HepG2 (cell line): Measurements from ENCODE around the gene LMF2. TPM values are rescaled to one million over a fixed set of nuclear protein-coding genes. Genes with fewer than 3 reads are reported as not detected.

Source experiments
- ATAC-seq: fragments of 200-7000 bp; cut with Tn5 transposase; 3 replicates; pipeline ENCODE4 v1.9.1; 2020; ENCODE audit warnings: mild to moderate bottlenecking, moderate library complexity
- BruUV-seq: library from RNA; stranded (reverse); fragments of 400-500 nt; replicated peaks from 2 replicates; lab custom pipeline; 2021; lab: Mats Ljungman, UMichigan
- CTCF ChIA-PET: fragments of 300-600 bp; formaldehyde crosslinking; extraction: SDS; loops from one replicate; lab custom pipeline; 2021; ENCODE audit warnings: low total read pairs, inconsistent platforms, low intra/inter-chr PET ratio; lab: Yijun Ruan, JAX
- POLR2A ChIA-PET: fragments of 350-600 bp; sonication (Branson Sonifier 250); formaldehyde crosslinking; loops from one replicate; lab custom pipeline; 2020; ENCODE audit warnings: antibody characterized with exemption, inconsistent platforms; lab: Yijun Ruan, JAX
- DNase-seq: peaks from one replicate; pipeline ENCODE4 v3.0.0-alpha.2; 2015; ENCODE audit warnings: low spot score
- FAIRE-seq: peaks from 3 replicates; lab custom pipeline; 2011; peaks lifted over from hg19 to GRCh38; lab: Jason Lieb, UNC
- H2AFZ ChIP-seq: one replicate; pipeline ENCODE4 v1.6.1; 2011; ENCODE audit warnings: low read length, inconsistent platforms
- H3K27ac ChIP-seq: fragments of 300-600 bp; 3 replicates; pipeline ENCODE4 v1.8.0; 2011; ENCODE audit warnings: mixed run types, mild to moderate bottlenecking, mixed read lengths, low read length, inconsistent platforms; ENCODE audit not compliant: insufficient read depth; ENCODE audit errors: extremely low read length
- H3K27me3 ChIP-seq, 2 experiments: fragments of 200-600 bp in 1 of 2; 2 replicates in 1 of 2; 3 replicates in 1 of 2; pipeline versions ENCODE4 v1.6.0 to v1.8.0; 2011; ENCODE audit warnings: low read length in 2 of 2, mild to moderate bottlenecking in 2 of 2, moderate library complexity in 2 of 2, inconsistent platforms in 1 of 2; ENCODE audit not compliant: insufficient read depth in 2 of 2, control insufficient read depth in 1 of 2
- H3K36me3 ChIP-seq, 2 experiments: fragments of 200-600 bp in 1 of 2; replicated peaks in 1 of 2; 2 replicates in 1 of 2; 3 replicates in 1 of 2; pipeline versions ENCODE4 v1.5.1 to v1.8.0; 2011; ENCODE audit warnings: low read length in 2 of 2, inconsistent platforms in 1 of 2; ENCODE audit not compliant: insufficient read depth in 2 of 2, control insufficient read depth in 1 of 2
- H3K4me1 ChIP-seq: 2 replicates; pipeline ENCODE4 v1.5.1; 2012; ENCODE audit warnings: low read length, inconsistent platforms; ENCODE audit not compliant: insufficient read depth
- H3K4me2 ChIP-seq: 2 replicates; pipeline ENCODE4 v1.6.0; 2011; ENCODE audit warnings: low read depth, low read length, inconsistent platforms
- H3K4me3 ChIP-seq, 3 experiments: fragments of 200-600 bp in 1 of 3; sonication (generic), shearing (Covaris generic) in 1 of 3; replicated peaks in 1 of 3; 2 replicates each; pipeline ENCODE4 v1.5.1; 2011 to 2016; ENCODE audit warnings: low read length in 3 of 3, inconsistent platforms in 2 of 3, low read depth in 2 of 3, mild to moderate bottlenecking in 2 of 3, control low read depth in 1 of 3, mixed read lengths in 1 of 3; ENCODE audit not compliant: insufficient read depth in 1 of 3
- H3K79me2 ChIP-seq: one replicate; pipeline ENCODE4 v1.6.1; 2011; ENCODE audit warnings: low read length, inconsistent platforms; ENCODE audit not compliant: insufficient read depth
- H3K9ac ChIP-seq: 2 replicates; pipeline ENCODE4 v1.6.0; 2011; ENCODE audit warnings: mild to moderate bottlenecking, low read depth, low read length, inconsistent platforms; ENCODE audit not compliant: insufficient read depth
- H3K9me3 ChIP-seq: 2 replicates; pipeline ENCODE4 v1.5.1; 2012; ENCODE audit warnings: mild to moderate bottlenecking, low read length
- H4K20me1 ChIP-seq: 2 replicates; pipeline ENCODE4 v1.6.0; 2011; ENCODE audit warnings: inconsistent platforms, mild to moderate bottlenecking, low read length, moderate library complexity; ENCODE audit not compliant: insufficient read depth
- BCL3 ChIP-seq: sonication (generic); formaldehyde crosslinking; IDR thresholded peaks from 2 replicates; pipeline ENCODE4 v1.5.1; 2020; ENCODE audit warnings: mild to moderate bottlenecking, missing genetic modification reagents, moderate library complexity
- FOSL2 ChIP-seq: sonication (generic); formaldehyde crosslinking; IDR thresholded peaks from 2 replicates; pipeline ENCODE4 v1.4.0; 2020; ENCODE audit warnings: missing genetic modification reagents
- MEF2D ChIP-seq: sonication (generic); formaldehyde crosslinking; IDR thresholded peaks from 2 replicates; pipeline ENCODE4 v1.5.1; 2020; ENCODE audit warnings: mild to moderate bottlenecking, missing genetic modification reagents
- MTF1 ChIP-seq: sonication (generic); formaldehyde crosslinking; IDR thresholded peaks from 2 replicates; pipeline ENCODE4 v1.5.0; 2020; ENCODE audit warnings: missing genetic modification reagents
- ONECUT2 ChIP-seq: sonication (generic); formaldehyde crosslinking; IDR thresholded peaks from 2 replicates; pipeline ENCODE4 v1.4.0; 2020; ENCODE audit warnings: missing genetic modification reagents
- TCF7 ChIP-seq: sonication (generic); IDR thresholded peaks from 2 replicates; pipeline ENCODE4 v1.6.1; 2016; ENCODE audit warnings: antibody characterized with exemption, low read depth
- WGBS: methylation state at CpG from one replicate; pipeline ENCODE4 v1.1.6; 2017; ENCODE audit warnings: low lambda C conversion rate; 5-methylcytosine and 5-hydroxymethylcytosine counted together
- in situ Hi-C: cut with HindIII; loops from 2 replicates; pipeline ENCODE4 v1.10.0; 2017; ENCODE audit warnings: low pct_unique_long_range_greater_than_20kb; ENCODE audit not compliant: extremely low pct_ligation_motif_present
- intact Hi-C: fragments of 100-400 bp; cut with micrococcal nuclease; formaldehyde crosslinking; loops from one replicate; pipeline ENCODE4 v1.10.0; 2022; ENCODE audit not compliant: unreplicated experiment
- polyA plus RNA-seq, 8 experiments: library from polyadenylated mRNA; depleted of rRNA in 3 of 8; stranded (reverse) in 7 of 8; unstranded in 1 of 8; fragments of >200 nt; fragmentation: Illumina TruSeq in 4 of 8; extraction: Trizol in 4 of 8; gene quantifications; 2 replicates each; pipeline versions ENCODE4 v1.2.1 to v1.2.3, GENCODE V29; 2011 to 2016; ENCODE audit warnings: low read depth in 4 of 8, missing spikeins in 1 of 8, mixed read lengths in 1 of 8; ENCODE audit not compliant: insufficient read depth in 1 of 8
- total RNA-seq, 5 experiments: library from RNA; depleted of rRNA; stranded (reverse); fragments of >200 nt; fragmentation: Illumina TruSeq; extraction: Trizol; gene quantifications; 2 replicates each; pipeline ENCODE4 v1.2.3, GENCODE V29; 2016; ENCODE audit warnings: low read depth in 1 of 5

Gene LMF2
- total and polyA plus RNA-seq, 2 of the 13 experiments (the other 11 are each of a cell fraction or from before 2014, with no cell fraction given) = 23.3 to 30.6 TPM

- no TSS peak for BruUV-seq
- in situ Hi-C loops (no loop called here), intact Hi-C loops (no loop called here)
- DNase-seq = no peak
- Histone ChIP-seq H3K27me3 (peaks cover 3 to 30% of the 10 kb centered on the region in 2 experiments), H4K20me1 (no peaks in the 10 kb centered on the region), H3K4me1 (peaks cover 24% of the 10 kb centered on the region), H3K27ac (no peak overlapping the region), H3K4me3 (no peak overlapping the region), H3K79me2 (no peaks in the 10 kb centered on the region), H3K4me2 (no peak overlapping the region), H2AFZ (no peak overlapping the region), H3K9ac (no peak overlapping the region), H3K36me3 (no peaks in the 10 kb centered on the region), H3K9me3 (no peaks in the 10 kb centered on the region)
- WGBS = 83% methylated on average over 10 of the region's 68 CpGs
- no peak for FAIRE-seq
- no peak for ATAC-seq
- CTCF ChIA-PET = no interaction called here
- POLR2A ChIA-PET = interaction anchor here (1.2 to 2.4 kb wide), 3 partner anchors 9 to 24 kb away, joined by 4 to 12 read pairs (median 11); partner anchors contain the start of gene SCO2
- TF ChIP-seq TCF7 = no peak
- no peak for TF ChIP-seq BCL3 (CRISPR knock-in tag)
- TF ChIP-seq ONECUT2 (CRISPR knock-in tag) = no peak
- no peak for TF ChIP-seq MTF1
- no peak for TF ChIP-seq FOSL2 (CRISPR knock-in tag)
- no peak for TF ChIP-seq MEF2D (CRISPR knock-in tag)
- TF ChIP-seq, all 625 proteins: peak for 0
Measured at GRCh38 chr22:50548921-50549790, 41.7 kb upstream of the LMF2 start.
